ENCODE data around the gene TRMT6.

DNA sequence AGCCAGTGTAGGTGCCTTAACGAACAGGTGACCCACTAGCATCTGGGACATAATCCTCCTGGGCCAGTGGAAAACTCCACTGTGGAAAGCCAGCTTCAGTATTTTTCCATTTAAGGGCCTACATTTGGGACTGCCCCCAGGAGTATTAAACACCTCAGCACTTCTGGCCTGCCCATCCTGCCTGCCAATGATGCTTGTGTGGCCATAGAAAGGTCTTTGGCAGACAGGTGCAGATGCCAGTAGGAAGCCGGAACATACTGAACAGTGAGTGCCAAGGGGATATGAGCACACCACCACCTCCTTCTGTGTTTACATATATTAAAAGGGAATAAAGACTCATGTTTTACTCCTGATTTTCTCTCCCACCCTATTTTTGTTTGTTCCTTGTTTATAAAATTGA is 20.0 kb upstream of the TRMT6 start:
- TF ChIP-seq CTCF (IDR thresholded peaks at IDR 0.05), result no peak
- TF ChIP-seq EP300 (IDR thresholded peaks at IDR 0.05), result no peak
